K562 (cell line): ENCODE data around the gene KIF17. TPM values are rescaled to one million over a fixed set of nuclear protein-coding genes. Genes with fewer than 3 reads are reported as not detected.

Source experiments
- ARNT ChIP-seq, 2 experiments: fragments of 450-650 bp; IDR thresholded peaks; 2 replicates each; pipeline ENCODE4 v1.6.1; 2016; ENCODE audit warnings: mild to moderate bottlenecking in 1 of 2
- BCOR ChIP-seq: fragments of 450-650 bp; IDR thresholded peaks from 2 replicates; pipeline ENCODE4 v1.6.1; 2016
- CEBPG ChIP-seq, 3 experiments: fragments of 200-800 bp in 1 of 3; sonication (Bioruptor generic) in 1 of 3; sonication (generic) in 1 of 3; formaldehyde crosslinking in 1 of 3; IDR thresholded peaks in 2 of 3; conservative IDR thresholded peaks in 1 of 3; 2 replicates each; pipeline versions ENCODE4 v1.6.1 to v1.8.0; 2016 to 2022; ENCODE audit warnings: missing compliant biosample characterization in 2 of 3, missing genetic modification characterization in 2 of 3, mild to moderate bottlenecking in 1 of 3, missing genetic modification reagents in 1 of 3
- CREB5 ChIP-seq: fragments of 250-450 bp; sonication (Bioruptor Pico); IDR thresholded peaks from 2 replicates; pipeline ENCODE4 v1.5.0; 2020; ENCODE audit warnings: mild to moderate bottlenecking
- GTF2A2 ChIP-seq: IDR thresholded peaks from 2 replicates; pipeline ENCODE4 v1.6.1; 2016; ENCODE audit warnings: mild to moderate bottlenecking, missing genetic modification characterization, missing compliant biosample characterization
- GTF2E2 ChIP-seq: fragments of 200-800 bp; sonication (Bioruptor generic); IDR thresholded peaks from 2 replicates; pipeline ENCODE4 v1.6.1; 2016; ENCODE audit warnings: missing genetic modification characterization, missing compliant biosample characterization
- HES1 ChIP-seq: fragments of 450-650 bp; IDR thresholded peaks from 2 replicates; pipeline ENCODE4 v1.6.1; 2016; ENCODE audit warnings: low read depth, mild to moderate bottlenecking, moderate library complexity
- HMGN3 ChIP-seq: IDR thresholded peaks from 2 replicates; pipeline ENCODE4 v1.6.1; 2011; ENCODE audit warnings: borderline replicate concordance, low read depth, mild to moderate bottlenecking, mixed read lengths, low read length; ENCODE audit not compliant: insufficient read length; ENCODE audit errors: extremely low read depth
- KAT7 ChIP-seq: sonication (generic); formaldehyde crosslinking; IDR thresholded peaks from 2 replicates; pipeline ENCODE4 v1.8.0; 2022; ENCODE audit warnings: missing genetic modification reagents, mild to moderate bottlenecking, borderline replicate concordance
- KLF16 ChIP-seq: IDR thresholded peaks from 2 replicates; pipeline ENCODE4 v1.6.1; 2016; ENCODE audit warnings: antibody characterized with exemption
- NELFE ChIP-seq: IDR thresholded peaks from 2 replicates; pipeline ENCODE4 v1.6.1; 2011; ENCODE audit warnings: mild to moderate bottlenecking; ENCODE audit not compliant: insufficient read depth, insufficient read length
- PPARD ChIP-seq: fragments of 250-450 bp; sonication (Bioruptor Pico); IDR thresholded peaks from 2 replicates; pipeline ENCODE4 v1.8.0; 2022; ENCODE audit warnings: inconsistent platforms, mild to moderate bottlenecking, moderate library complexity
- SETDB1 ChIP-seq: IDR thresholded peaks from one replicate; pipeline ENCODE4 v1.6.1; 2012; ENCODE audit warnings: low read length, control low read depth, inconsistent platforms
- WHSC1 ChIP-seq: IDR thresholded peaks from one replicate; pipeline ENCODE4 v1.6.1; 2012; ENCODE audit warnings: low read length, control low read depth, inconsistent platforms
- ZC3H4 ChIP-seq: sonication (generic); formaldehyde crosslinking; IDR thresholded peaks from 2 replicates; pipeline ENCODE4 v1.9.0; 2021; ENCODE audit warnings: missing genetic modification reagents, borderline replicate concordance
- ZNF263 ChIP-seq: sonication (generic); formaldehyde crosslinking; IDR thresholded peaks from 2 replicates; pipeline ENCODE4 v1.8.0; 2022; ENCODE audit warnings: mild to moderate bottlenecking, missing genetic modification reagents, borderline replicate concordance
- ZNF586 ChIP-seq: fragments of 450-650 bp; formaldehyde crosslinking; conservative IDR thresholded peaks from 2 replicates; pipeline ENCODE4 v1.4.0; 2020; ENCODE audit warnings: mild to moderate bottlenecking, moderate library complexity
- ZNF75A ChIP-seq: fragments of 450-650 bp; formaldehyde crosslinking; IDR thresholded peaks from 2 replicates; pipeline ENCODE4 v1.4.0; 2020; ENCODE audit warnings: mild to moderate bottlenecking
- ZNF76 ChIP-seq: fragments of 250-450 bp; sonication (Bioruptor Pico); IDR thresholded peaks from 2 replicates; pipeline ENCODE4 v1.4.0; 2020; ENCODE audit warnings: mild to moderate bottlenecking, moderate library complexity, borderline replicate concordance
- polyA plus RNA-seq, 8 experiments: library from polyadenylated mRNA; depleted of rRNA in 4 of 8; stranded (reverse) in 5 of 8; unstranded in 3 of 8; fragments of >200 nt; fragmentation: Nextera tagmentation in 2 of 8; fragmentation: Illumina TruSeq in 1 of 8; extraction: Ambion mirVana in 2 of 8; extraction: Trizol in 1 of 8; gene quantifications; 2 replicates each; pipeline versions ENCODE4 v1.2.1 to v1.2.3, GENCODE V29; 2011 to 2014; ENCODE audit warnings: inconsistent platforms in 1 of 8, missing spikeins in 1 of 8
- total RNA-seq, 7 experiments: library from RNA; depleted of rRNA in 6 of 7; stranded (reverse); fragments of >200 nt in 6 of 7; fragmentation: Illumina TruSeq in 2 of 7; extraction: Trizol in 2 of 7; gene quantifications; 2 replicates each; pipeline versions ENCODE4 v1.2.1 to v1.2.3, GENCODE V29; 2011 to 2021; ENCODE audit warnings: low replicate concordance in 1 of 7
- TF ChIP-seq, protein P1 (sequence below): fragments of 250-450 bp; sonication (Bioruptor Pico); IDR thresholded peaks from 2 replicates; pipeline ENCODE4 v1.5.0; 2021
- TF ChIP-seq, protein P2 (sequence below): sonication (generic); formaldehyde crosslinking; IDR thresholded peaks from 2 replicates; pipeline ENCODE4 v1.8.0; 2022; ENCODE audit warnings: mild to moderate bottlenecking, missing genetic modification reagents, borderline replicate concordance
- TF ChIP-seq, protein P3 (sequence below): sonication (generic); formaldehyde crosslinking; IDR thresholded peaks from 2 replicates; pipeline ENCODE4 v1.8.1; 2023; ENCODE audit warnings: mild to moderate bottlenecking, missing genetic modification reagents, moderate library complexity

KIF17 gene
- total and polyA plus RNA-seq, 9 of the 15 experiments (the other 6 are each of a cell fraction or from before 2014, with no cell fraction given) = 0.04 to 0.47 (median 0.18) TPM; not detected in 5

GRCh38 chr1:20717452-20718342 lies at the start of gene KIF17 (continued):
- TF ChIP-seq GTF2A2 (tag) (no peak), KAT7 (no peak), PPARD (CRISPR knock-in tag) (no peak), GTF2E2 (no peak), BCOR (no peak), CEBPG (CRISPR knock-in tag; IDR thresholded peaks at IDR 0.05) (no peak), CEBPG (tag; conservative IDR thresholded peaks at IDR 0.05 in 1 of 2, IDR thresholded peaks at IDR 0.05 in 1 of 2) (no peak), ZNF76 (no peak), WHSC1 (no peak), NELFE (no peak), ZNF586 (CRISPR knock-in tag) (no peak), HES1 (no peak), ZNF263 (CRISPR knock-in tag) (no peak), HMGN3 (peak; percentile 65), CREB5 (no peak), SETDB1 (no peak), KLF16 (no peak), ZNF75A (no peak), ARNT (IDR thresholded peaks at IDR 0.05) (no peak), ZC3H4 (CRISPR knock-in tag) (no peak)
- TF ChIP-seq, protein P1, sequence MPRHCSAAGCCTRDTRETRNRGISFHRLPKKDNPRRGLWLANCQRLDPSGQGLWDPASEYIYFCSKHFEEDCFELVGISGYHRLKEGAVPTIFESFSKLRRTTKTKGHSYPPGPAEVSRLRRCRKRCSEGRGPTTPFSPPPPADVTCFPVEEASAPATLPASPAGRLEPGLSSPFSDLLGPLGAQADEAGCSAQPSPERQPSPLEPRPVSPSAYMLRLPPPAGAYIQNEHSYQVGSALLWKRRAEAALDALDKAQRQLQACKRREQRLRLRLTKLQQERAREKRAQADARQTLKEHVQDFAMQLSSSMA = no peak
- TF ChIP-seq, protein P2, sequence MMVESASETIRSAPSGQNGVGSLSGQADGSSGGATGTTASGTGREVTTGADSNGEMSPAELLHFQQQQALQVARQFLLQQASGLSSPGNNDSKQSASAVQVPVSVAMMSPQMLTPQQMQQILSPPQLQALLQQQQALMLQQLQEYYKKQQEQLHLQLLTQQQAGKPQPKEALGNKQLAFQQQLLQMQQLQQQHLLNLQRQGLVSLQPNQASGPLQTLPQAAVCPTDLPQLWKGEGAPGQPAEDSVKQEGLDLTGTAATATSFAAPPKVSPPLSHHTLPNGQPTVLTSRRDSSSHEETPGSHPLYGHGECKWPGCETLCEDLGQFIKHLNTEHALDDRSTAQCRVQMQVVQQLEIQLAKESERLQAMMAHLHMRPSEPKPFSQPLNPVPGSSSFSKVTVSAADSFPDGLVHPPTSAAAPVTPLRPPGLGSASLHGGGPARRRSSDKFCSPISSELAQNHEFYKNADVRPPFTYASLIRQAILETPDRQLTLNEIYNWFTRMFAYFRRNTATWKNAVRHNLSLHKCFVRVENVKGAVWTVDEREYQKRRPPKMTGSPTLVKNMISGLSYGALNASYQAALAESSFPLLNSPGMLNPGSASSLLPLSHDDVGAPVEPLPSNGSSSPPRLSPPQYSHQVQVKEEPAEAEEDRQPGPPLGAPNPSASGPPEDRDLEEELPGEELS (CRISPR knock-in tag) = no peak
- TF ChIP-seq, protein P3, sequence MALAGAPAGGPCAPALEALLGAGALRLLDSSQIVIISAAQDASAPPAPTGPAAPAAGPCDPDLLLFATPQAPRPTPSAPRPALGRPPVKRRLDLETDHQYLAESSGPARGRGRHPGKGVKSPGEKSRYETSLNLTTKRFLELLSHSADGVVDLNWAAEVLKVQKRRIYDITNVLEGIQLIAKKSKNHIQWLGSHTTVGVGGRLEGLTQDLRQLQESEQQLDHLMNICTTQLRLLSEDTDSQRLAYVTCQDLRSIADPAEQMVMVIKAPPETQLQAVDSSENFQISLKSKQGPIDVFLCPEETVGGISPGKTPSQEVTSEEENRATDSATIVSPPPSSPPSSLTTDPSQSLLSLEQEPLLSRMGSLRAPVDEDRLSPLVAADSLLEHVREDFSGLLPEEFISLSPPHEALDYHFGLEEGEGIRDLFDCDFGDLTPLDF (CRISPR knock-in tag) = no peak
